Vagina (tissue), 2 donors: ENCODE data around the gene LRRC45.

Experiments
- CTCF ChIP-seq, 3 experiments: fragments of 450-650 bp in 2 of 3; fragments of 200-600 bp in 1 of 3; sonication (generic) in 1 of 3; IDR thresholded peaks; one replicate each; pipeline ENCODE4 v1.5.1; 2017 to 2019; ENCODE audit warnings: antibody characterized with exemption in 3 of 3, mild to moderate bottlenecking in 2 of 3, moderate library complexity in 2 of 3
- POLR2A ChIP-seq, 2 donors: fragments of 450-650 bp; IDR thresholded peaks; one replicate each; pipeline ENCODE4 v1.6.1; 2017; ENCODE audit warnings: antibody characterized with exemption in 2 of 2, mild to moderate bottlenecking in 2 of 2, moderate library complexity in 2 of 2
- POLR2AphosphoS5 ChIP-seq, 2 donors: sonication (generic); formaldehyde crosslinking; IDR thresholded peaks; one replicate each; pipeline ENCODE4 v1.9.0; 2017; ENCODE audit warnings: antibody characterized with exemption in 2 of 2, mild to moderate bottlenecking in 2 of 2, low read depth in 1 of 2; ENCODE audit not compliant: insufficient read depth in 1 of 2

- no peak for TF ChIP-seq POLR2A (IDR thresholded peaks at IDR 0.05)
- TF ChIP-seq CTCF (IDR thresholded peaks at IDR 0.05): no peak
- TF ChIP-seq POLR2AphosphoS5 (IDR thresholded peaks at IDR 0.05; ENCODE audit: insufficient read depth in 1 of 2, low read depth in 1 of 2): no peak
These were observed 39.2 kb downstream of the LRRC45 start for GRCh38 chr17:82062076-82062983.
